GM19023 (cell line): ENCODE measurements around the gene PRKCE.

Experiments used
- ATAC-seq: cut with Tn5 transposase; IDR thresholded peaks from one replicate; pipeline ENCODE4 v1.9.1; 2021; ENCODE audit warnings: mild to moderate bottlenecking, moderate library complexity; ENCODE audit not compliant: unreplicated experiment

The PRKCE gene

DNA sequence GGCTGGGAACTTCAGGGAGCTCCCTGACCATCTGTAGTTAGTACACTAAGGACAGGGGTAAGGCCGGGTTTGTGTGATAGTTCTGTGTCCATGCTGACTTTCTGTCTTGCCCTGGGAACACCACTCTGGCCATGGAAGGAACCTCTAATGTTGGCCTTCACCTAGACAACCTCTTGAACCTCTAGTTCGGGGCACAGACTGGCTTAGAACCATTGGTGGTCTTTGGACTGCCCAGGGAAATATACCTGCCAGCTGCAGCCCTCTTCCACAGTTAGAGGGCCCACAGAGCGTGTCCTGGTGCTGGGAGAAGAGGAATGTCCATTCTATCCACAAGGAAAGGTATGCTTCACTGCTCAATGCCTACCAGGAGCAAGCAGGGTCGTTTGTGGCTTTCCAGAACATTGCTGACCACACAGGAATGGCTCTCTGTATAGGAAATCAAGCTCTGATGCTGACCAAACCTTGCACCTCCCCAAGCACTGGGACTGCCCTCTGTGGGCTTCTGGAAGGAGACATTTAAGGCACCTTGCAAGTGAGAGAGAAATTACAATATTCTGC is 326.9 kb downstream of the PRKCE start:
- ATAC-seq: no peak

DNA sequence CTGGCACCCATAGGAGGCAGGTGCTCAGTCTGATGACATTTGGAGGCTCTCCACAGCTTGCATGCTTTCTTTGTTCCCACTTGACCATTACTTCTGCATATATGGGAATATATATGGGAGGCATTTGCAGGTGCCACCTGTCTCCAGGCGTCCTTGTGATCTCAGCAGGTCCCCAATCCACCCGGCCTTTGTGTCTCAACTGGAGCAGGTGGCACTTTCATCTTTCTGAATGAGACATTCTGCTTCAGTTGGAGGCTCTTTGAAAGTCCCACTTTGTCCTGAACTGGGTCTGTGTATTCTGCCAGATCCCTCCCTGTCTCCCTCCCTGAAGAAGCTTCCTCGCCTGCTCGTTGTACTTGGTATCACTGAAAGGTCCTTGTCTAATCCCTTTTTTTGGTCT is 327.6 kb downstream of the PRKCE start:
- ATAC-seq: no peak

DNA sequence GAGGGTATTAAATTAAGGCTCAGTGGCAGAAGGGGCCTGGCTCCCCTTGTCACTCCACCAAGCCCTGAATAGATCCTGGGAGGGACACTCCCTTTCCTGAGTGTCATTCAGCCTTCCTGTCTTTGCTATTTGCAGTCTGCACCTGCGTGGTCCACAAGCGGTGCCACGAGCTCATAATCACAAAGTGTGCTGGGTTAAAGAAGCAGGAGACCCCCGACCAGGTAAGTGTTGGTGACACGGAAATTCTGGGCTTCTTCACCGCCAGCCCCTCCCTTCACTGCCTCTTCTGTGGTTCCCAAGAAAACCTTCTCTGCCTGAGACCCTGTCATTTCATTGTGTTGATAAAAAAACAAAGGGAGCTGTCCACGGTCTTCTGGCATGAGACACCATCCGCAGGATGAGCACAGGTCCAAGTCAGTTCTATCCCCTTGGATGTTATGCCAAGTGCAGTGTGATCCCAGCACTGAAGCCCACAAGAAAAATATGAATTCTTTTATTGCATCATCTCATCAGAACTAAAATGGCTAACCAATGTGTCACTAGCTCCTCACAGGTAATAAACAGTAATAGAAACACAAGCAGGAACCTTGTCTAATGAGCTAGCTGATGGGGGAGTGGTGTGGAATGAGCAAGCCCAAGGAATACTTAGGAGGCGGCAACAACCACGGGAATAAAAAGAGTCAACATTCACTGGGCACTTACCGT is 328.8 kb downstream of the PRKCE start:
- no peak for ATAC-seq

DNA sequence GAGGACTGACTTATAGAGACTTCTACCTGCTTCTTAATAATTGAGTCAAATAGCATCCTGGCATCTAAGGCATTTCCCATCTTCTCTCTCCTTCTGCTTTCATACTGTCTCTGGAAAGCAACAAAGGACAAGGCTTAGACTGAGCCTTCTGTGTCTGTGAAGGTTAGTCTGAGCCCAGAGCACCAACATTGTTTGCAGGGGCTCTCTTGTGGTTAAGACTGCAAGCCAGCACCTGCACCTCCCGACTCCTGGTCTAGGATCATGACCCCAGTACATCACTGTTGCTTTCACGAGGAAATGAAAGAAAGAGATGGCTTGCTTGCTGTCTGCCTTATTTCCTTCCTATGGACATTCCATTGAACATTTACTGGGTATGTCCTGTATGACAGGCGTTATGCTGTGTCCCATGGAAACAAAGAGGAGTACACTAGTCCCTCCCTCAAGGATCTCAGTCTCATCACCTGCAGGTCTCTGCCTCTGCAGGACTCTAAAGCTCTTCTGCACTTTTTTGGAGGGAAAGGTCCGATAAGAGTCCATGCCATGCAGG is 330.0 kb downstream of the PRKCE start:
- ATAC-seq: no peak

DNA sequence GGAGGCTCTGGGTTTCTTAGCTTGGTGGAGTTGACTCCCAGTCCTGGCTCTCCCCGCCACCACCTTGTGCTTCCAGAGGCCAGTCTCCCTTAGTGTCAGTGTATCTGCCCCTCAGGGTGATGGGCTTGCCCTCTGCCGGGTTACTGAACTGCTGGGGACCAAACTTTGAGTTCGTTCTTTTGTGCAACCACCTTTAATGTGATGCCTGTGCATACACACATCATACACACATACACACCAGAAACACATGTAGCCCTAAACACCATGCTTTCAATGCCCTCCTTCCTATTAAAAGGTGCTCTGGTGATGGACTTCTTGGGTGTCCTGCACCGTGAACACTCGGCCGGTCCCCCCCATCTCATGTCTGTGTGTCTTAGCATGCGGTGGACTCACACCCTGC is 330.6 kb downstream of the PRKCE start:
- no peak for ATAC-seq

DNA sequence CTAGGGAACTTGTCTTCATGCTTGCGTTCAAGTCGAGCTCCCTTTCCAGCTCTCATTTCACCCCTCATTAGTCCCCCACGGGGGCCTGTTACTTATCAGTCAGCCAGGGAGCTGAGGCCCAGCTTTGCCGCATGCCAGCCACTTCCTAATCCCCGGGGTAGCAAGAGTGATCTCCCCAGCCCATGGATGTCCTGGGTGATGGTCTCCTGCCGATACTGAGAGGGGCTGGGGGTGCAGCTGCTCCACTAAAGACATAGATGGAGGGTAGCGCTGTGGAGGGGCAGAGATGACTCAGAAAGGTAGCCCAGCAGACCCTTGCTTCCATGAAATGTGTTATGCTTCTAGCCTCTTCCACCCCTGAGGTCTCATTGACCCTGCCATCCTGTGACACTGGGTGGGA is 331.7 kb downstream of the PRKCE start:
- no peak for ATAC-seq

DNA sequence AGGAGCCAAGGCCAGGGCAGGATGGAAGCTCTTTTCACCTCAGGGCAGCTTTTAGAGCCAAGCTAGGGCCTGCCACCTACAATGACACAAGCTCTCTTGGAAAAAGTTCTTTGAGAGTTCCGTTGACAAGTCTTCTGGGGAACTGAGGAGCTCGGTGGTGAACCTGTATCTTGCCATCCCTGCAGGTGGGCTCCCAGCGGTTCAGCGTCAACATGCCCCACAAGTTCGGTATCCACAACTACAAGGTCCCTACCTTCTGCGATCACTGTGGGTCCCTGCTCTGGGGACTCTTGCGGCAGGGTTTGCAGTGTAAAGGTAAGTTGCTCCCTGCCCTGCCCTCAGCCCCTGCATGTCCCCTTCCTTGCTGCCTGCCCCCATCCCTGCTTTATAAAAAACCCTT is 332.9 kb downstream of the PRKCE start:
- no peak for ATAC-seq

DNA sequence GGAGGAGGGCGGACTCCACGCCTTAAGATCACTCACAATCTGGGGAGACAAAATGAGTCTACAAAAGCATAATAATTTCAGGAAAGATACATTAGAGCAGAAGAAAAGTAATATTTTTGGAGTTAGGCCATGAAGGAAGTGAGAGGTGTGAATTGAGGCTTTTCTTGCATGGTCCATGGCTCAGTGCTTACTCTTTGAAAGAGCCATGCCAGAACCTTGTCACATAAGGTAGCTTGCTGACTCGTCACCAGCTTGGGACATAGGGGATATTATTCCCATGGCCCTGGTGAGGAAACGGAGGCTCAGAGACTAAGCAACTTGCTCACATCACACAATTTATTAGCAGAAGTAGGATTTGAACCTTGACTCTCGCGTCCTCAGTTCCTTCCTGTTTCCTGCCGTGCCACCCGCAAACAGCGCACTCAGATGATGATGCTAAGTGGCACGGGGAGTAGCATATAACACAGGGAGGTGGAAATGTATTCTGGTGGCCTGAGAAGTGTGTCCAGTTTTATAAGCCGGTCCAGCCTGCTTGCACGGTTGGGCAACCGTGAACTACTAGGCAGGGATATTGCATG is 333.5 kb downstream of the PRKCE start:
- ATAC-seq: no peak

DNA sequence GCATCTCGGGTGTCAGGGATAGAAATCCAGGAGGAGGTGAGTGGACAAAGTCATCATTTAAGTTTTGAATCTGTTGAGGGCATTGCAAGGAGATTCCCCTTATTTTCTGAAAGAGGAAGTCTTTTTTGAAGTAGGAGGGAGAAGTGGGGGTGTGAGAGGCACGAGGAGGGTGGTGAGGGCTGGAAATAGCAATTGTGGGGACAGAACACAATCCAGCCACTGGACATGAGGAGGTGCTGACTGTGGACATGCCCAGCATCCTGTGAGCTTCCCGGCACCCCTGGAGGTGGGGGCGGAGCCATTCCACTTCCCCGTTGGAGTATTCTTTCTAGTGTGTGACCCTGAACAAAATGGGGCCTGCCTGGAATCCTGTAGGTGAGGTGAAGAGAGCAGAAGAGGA is 335.0 kb downstream of the PRKCE start:
- no peak for ATAC-seq

DNA sequence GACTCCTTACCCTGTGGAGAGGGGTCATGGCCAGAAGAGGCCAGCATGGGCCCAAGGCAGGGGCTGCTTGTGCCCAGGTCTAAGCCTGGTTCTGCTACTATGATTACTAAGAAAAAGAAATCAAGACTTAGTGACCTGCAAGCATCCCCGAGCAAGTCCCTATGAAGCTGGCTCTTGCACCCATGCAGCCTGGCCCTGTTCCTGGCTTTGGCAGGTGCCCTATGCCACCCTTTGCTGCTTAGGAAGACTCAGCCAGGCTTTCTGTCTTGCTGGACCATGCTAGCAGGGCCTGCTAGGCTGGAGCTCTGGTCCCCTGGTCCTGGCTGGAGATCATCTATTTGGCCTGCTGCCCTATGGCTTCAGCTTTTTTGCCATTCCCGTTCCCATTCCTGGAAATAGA is 336.4 kb downstream of the PRKCE start:
- ATAC-seq: no peak

DNA sequence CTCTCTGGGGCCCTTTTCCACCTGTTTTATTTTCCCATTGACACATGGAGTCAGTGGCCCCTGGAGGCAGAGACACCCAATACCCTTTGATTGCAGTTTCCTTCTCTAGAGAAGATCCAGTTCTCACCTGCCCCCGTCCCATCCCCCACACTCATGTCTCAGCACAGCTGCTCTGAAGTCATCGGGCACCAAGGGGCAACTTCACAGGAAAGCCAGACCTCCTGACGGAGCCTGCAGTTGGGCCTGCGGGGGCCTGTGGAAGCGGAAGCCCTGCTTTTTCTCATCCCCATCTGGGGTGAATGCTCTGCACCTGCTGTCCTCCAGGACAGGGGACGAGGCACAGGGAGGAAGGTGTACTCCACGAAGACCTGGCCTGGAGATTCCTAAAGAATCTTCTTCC is 337.4 kb downstream of the PRKCE start:
- no peak for ATAC-seq

DNA sequence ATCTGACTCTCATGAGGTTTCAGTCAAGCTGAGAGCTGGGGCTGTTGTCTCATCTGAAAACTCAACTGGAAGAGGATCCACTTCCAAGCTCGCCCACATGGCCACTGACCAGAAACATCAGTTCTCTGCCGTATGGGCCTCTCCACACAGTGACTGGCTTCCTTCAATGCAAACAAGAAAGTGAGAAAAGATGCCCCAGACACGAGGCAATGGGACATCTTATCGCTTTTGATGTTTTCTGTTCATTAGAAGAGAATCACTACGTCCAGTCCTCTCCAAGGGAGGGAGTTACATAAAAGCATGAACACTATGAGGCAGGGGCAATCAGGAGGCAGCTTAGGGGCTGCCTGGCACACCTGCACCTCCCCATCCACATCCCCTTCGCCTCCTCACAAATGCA is 338.7 kb downstream of the PRKCE start:
- ATAC-seq: no peak

DNA sequence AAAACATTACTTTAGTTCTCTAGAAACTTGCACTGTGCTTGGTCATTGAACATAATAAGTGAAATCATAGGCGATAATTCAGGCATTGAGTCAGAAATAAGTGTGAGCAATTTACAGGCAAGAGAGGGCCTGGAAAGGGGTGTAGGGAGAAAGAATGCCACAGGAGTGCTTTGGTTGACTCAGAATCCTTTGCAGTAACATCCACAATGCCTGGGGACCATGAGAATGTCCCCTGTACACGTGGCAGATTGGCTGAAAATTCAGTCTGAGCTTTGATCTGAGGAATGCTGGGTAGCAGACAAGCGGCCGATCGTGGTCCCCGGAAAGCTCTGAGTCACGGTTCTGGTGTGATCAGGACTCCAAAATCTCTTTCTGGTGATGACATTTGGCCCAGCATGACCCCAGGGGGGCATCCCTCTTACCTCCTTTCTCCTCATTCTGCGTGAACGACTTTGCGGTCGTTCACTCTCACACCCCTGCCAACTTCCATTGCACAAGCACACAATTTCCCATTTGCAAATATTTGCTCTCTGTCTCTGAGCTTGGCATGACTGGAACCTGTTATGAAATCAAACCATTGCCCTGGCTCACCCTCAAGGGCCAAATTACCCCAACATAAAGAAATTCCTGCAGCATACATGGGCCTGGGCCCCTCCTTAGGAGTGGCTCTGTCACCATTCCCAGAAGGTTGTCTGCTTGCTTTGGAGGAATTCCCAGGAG is 340.7 kb downstream of the PRKCE start:
- no peak for ATAC-seq

DNA sequence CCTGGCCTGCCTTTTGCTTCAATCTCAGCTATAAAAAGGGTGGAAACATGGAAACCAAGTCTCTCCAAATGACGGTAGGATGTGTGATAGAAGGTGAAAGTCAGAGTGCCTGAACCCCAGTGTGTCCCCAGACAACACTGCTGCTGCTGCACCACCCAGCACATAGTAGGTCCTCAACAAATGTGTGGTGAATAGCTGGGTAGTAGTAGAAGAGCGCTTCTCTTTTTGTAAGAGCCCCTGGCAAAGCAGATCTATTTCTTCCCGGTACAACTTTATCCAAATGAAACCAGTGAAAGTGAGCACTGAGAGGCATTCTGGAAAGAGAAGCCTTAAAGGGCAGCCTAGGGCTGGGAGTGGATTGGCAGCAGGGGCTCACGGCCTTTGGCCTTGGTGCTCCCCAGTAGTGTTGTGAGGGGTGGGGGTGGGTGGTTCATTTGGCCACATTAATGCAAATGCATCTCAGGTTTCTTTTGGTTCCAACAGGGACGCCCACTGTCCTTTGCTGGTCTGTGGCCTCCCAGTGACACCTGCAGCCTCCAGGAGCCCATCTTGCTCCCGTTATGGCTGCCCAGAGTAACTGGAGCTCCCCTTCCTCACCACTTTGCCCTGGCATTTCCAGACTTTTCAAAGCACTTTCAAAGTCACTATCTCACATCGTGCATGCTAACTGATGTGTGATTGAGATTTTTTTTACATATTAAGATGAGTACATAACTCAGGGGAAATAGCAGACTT is 341.4 kb downstream of the PRKCE start:
- no peak for ATAC-seq

DNA sequence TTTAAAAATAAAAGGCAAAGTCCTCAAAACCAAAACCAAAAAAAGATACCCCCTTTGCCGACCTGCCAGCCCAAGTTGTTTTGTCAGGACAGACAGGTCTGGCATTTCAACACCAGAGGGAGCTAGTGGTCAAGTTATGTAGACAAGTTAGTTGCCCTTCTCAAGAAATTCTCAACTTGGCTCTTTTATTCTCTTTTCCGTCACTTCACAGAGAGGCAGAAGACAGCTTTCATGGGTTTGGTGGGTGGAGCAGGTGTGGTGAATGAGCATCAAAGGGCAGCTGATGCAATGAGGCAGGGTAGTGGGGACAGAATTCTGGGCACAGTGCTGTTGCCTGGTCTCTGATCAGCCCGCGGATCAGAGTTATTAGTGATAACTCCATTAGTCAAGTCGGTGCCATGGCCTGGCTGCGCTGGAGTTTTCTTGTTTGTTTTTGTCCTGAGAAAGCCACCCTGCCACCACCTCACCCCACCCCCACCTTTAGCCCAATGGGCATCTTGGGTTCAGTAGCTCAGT is 342.1 kb downstream of the PRKCE start:
- no peak for ATAC-seq

DNA sequence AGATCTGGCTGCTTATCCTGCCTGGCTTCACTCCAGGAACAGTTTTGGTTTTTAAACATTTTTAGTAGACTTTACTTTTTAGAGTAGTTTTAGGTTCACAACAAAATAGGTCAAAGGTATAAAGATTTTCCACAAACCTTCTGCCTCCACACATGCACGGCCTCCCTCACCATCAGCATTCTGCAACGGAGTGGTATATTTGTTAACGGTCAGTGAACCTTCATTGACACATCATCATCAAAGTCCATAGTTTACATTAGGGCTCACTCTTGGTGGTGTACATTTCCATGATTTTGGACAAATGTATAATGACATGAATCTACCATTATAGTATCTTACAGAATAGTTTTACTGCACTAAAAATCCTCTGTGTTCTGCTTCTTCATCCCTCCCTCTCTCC is 342.6 kb downstream of the PRKCE start:
- no peak for ATAC-seq

DNA sequence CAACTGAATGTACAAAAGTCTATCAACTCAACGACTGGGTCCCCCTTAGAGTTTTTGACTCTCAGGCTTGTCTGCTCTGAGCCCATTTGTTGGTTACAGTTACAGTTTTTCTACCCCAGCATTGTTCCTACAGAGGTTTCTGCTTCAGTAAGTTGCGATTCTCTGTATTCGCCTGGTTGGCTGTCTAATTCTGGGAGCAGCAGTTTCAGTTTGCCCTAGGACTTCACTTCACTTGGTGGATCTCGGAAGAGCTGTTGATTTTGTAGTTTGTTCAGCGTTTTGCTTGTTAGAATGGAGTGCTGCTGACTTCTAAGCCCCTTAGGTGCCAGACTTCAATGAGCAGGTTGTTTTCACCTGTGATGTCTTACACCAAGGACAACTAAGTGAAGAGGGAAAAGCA is 349.2 kb downstream of the PRKCE start:
- no peak for ATAC-seq

DNA sequence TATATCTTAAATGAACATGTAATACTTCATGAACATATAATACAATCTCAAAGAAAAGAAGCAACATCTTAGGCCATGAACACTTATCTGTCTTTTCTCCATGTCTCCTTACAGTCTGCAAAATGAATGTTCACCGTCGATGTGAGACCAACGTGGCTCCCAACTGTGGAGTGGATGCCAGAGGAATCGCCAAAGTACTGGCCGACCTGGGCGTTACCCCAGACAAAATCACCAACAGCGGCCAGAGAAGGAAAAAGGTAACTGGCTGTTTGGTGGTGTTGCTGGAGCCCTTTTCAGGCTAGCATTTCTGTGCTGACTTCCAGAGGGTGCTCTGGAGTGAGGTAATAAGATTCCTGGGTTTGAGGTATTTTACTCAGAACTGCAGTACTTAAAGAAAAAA is 349.8 kb downstream of the PRKCE start:
- ATAC-seq: no peak

DNA sequence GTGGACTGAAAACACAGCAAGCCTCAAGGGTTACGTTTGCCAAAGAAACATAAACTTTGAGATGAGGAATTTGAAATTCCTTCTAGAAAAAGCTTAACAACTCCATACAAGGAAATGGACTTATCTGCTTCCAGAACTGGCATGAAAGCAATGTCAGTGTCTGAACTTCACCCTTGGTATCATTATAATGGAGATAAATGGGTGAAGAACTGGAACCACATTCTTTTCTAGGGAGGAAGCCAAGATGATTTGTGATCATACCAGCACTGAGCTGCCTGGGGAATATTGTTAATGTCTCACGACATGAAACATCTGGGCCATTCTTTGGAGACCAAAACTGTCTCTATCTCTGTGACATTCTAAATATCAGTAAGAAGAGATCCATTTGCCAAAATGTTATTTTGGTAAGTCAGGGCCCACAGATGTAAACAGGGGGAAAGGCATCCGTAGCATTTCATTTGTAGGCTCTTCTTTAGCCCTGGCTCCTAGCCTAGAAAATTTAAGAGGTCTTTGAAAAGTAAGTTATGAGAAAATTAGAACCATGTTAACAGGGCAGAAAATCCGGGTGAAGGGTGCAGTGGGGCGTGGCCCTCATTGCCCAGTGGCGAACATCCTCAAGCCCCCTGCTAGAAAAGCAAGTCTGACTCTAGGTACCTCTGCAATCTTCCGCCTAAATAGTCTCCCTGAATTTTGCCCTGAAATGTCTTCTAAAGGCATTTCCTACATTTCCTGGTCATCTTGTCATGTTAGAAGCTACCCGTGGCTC is 350.4 kb downstream of the PRKCE start:
- no peak for ATAC-seq

DNA sequence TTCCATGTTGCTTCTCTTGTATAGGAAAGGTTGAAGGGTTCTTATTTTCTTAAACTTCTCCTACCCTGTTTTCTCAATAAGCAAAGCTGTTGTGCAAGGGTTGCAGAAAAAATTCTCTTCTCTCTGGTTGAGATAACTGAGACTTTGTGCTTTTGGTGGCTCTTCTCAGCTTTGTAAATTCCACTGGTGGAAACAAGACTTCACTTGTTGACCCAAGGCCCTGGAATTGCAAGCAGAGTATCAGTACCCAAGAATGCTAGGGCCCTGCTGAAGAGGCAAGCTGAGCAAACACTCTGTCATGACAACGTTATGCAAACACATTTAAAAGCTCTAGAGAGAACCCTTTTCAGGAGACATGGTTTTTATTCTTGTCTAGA is 351.0 kb downstream of the PRKCE start:
- no peak for ATAC-seq
